RWPE2 (cell line): Measurements from ENCODE around the gene SSU72.
A peak's percentile ranks its signal among the peaks of the same experiment; 100 is the strongest.

Experiments
- ATAC-seq: fragments of 200-7000 bp; cut with Tn5 transposase; 3 replicates; pipeline ENCODE4 v1.9.1; 2021; ENCODE audit warnings: low read depth
- DNase-seq: peaks from one replicate; pipeline ENCODE4 v3.0.0-alpha.2; 2020; ENCODE audit warnings: low spot score
- H3K27ac ChIP-seq: fragments of 450-650 bp; 2 replicates; pipeline ENCODE4 v1.5.1; 2017; ENCODE audit warnings: mild to moderate bottlenecking; ENCODE audit not compliant: poor library complexity, severe bottlenecking
- H3K27me3 ChIP-seq: fragments of 250-450 bp; sonication (Bioruptor Pico); 2 replicates; pipeline ENCODE4 v1.5.1; 2021; ENCODE audit warnings: mild to moderate bottlenecking, moderate library complexity; ENCODE audit not compliant: insufficient read depth, poor library complexity, severe bottlenecking
- H3K36me3 ChIP-seq: fragments of 250-450 bp; sonication (Bioruptor Pico); 2 replicates; pipeline ENCODE4 v1.5.1; 2020; ENCODE audit warnings: low read depth, mild to moderate bottlenecking, moderate library complexity
- H3K4me1 ChIP-seq: fragments of 250-450 bp; sonication (Bioruptor Pico); 2 replicates; pipeline ENCODE4 v1.5.1; 2021; ENCODE audit warnings: mild to moderate bottlenecking, moderate library complexity; ENCODE audit not compliant: insufficient read depth, poor library complexity, severe bottlenecking
- H3K4me3 ChIP-seq: fragments of 250-450 bp; sonication (Bioruptor Pico); 2 replicates; pipeline ENCODE4 v1.5.1; 2021; ENCODE audit warnings: mild to moderate bottlenecking, moderate library complexity; ENCODE audit not compliant: severe bottlenecking
- H3K9me3 ChIP-seq: fragments of 250-450 bp; sonication (Bioruptor Pico); 2 replicates; pipeline ENCODE4 v1.5.1; 2021; ENCODE audit warnings: mild to moderate bottlenecking, moderate library complexity; ENCODE audit not compliant: severe bottlenecking
- TF ChIP-seq, protein P1 (sequence below): fragments of 450-650 bp; IDR thresholded peaks from one replicate; pipeline ENCODE4 v1.5.1; 2017; ENCODE audit warnings: mild to moderate bottlenecking, moderate library complexity; ENCODE audit not compliant: poor library complexity, severe bottlenecking

SSU72 gene

DNA sequence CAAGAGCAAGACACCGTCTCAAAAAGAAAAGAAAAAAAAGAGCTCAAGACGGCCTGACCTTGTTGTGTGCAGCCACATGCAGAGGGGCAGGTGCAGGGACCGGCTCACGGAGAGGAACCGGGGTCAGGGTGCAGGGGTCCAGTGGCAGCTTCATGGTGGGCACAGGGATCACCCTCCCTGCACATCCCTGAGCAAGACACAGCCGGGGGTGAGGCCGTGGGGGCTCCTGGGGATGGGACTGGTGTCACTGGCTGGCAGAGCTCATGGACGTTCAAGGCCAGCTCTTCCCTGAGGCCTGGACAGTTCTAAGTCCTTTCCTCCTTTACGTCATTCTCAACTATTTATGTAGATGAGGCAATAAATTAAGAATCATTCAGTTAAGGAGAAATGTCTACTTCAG is 27.7 kb downstream of the SSU72 start:
- no peak overlapping the region for H3K4me3 ChIP-seq
- no peak overlapping the region for H3K27ac ChIP-seq
- peaks cover 18% of the 10 kb centered on the region for H3K36me3 ChIP-seq
- H3K9me3 ChIP-seq = no peaks in the 10 kb centered on the region
- no peaks in the 10 kb centered on the region for H3K4me1 ChIP-seq
- TF ChIP-seq, protein P1, sequence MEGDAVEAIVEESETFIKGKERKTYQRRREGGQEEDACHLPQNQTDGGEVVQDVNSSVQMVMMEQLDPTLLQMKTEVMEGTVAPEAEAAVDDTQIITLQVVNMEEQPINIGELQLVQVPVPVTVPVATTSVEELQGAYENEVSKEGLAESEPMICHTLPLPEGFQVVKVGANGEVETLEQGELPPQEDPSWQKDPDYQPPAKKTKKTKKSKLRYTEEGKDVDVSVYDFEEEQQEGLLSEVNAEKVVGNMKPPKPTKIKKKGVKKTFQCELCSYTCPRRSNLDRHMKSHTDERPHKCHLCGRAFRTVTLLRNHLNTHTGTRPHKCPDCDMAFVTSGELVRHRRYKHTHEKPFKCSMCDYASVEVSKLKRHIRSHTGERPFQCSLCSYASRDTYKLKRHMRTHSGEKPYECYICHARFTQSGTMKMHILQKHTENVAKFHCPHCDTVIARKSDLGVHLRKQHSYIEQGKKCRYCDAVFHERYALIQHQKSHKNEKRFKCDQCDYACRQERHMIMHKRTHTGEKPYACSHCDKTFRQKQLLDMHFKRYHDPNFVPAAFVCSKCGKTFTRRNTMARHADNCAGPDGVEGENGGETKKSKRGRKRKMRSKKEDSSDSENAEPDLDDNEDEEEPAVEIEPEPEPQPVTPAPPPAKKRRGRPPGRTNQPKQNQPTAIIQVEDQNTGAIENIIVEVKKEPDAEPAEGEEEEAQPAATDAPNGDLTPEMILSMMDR = no peak
- ATAC-seq (no peak), DNase-seq (no peak)
- no peaks in the 10 kb centered on the region for H3K27me3 ChIP-seq

DNA sequence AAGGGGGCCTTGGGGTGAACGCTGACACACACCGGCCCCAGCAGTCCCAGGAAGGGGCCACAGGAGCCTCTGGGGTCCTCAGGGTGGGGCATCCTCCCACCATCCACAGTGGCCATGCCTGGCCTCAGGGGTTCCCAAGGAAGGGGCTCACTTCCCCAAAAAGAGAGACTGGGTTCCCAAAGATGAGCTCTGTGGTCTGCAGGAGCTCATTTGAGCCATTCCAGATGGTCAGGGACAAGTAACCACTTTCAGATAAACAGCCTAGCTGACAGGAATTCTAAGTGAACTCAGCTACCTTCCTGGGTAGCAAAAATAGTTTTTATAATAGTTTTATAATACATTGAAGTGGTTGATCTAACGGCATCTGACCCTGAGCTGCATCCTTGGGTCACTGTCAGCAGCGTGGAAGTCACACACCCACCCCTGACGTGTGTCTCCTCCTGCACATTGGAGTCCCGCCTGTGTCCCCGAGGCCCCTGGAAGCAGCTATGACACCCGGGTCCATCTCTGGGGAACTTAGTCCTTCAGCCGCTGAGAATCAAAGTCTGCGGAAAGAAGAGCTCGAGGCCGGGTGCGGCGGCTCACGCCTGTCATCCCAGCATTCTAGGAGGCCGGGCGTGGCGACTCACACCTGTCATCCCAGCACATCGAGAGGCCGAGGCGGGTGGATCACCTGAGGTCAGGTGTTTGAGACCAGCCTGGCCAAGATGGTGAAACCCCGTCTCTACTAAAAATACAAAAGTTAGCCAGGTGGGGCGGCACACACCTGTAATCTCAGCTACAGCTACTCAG is 28.5 kb downstream of the SSU72 start:
- Histone ChIP-seq H3K9me3 (no peaks in the 10 kb centered on the region), H3K4me3 (no peak overlapping the region), H3K27me3 (no peaks in the 10 kb centered on the region), H3K36me3 (peaks cover 15% of the 10 kb centered on the region), H3K27ac (no peak overlapping the region), H3K4me1 (no peaks in the 10 kb centered on the region)
- DNase-seq (no peak), ATAC-seq (no peak)
- TF ChIP-seq, protein P1 = no peak

DNA sequence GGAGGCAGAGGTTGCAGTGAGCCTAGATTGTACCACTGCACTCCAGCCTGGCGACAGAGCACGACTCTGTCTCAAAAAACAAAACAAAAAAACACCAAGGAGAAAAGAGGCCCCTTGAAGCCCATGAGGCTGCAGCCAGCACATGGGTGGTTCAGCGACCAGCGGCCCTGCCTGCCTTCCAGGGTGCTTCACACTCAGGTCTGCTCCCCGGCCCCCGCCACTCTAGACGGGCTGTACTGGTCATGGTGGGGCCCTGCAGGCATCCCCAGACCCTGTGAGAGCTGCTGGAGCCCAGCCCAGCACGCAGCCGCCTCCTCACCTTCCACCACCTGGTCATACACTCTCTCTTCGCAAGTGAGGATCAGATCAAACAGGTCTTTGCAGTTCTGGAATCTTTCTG is 30.1 kb downstream of the SSU72 start:
- no peaks in the 10 kb centered on the region for H3K27me3 ChIP-seq
- TF ChIP-seq, protein P1 = no peak

DNA sequence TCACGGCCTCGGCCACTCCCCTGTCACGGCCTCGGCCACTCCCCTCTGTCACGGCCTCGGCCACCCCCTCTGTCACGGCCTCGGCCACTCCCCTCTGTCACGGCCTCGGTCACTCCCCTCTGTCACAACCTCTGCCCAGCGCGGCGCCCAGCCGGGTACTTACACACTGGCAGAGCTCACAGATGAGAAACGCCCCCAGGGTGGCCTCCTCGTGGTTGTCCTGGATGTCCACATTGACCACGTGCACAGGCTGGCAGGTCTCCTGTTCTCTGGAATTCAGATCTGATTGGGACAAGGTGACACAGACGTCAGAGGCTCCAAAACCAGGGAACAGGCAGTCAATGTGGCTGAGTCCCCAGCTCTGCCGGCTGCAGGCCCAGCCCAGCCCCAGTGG is 31.0 kb downstream of the SSU72 start:
- no peak overlapping the region for H3K27ac ChIP-seq
- peaks cover 19% of the 10 kb centered on the region for H3K36me3 ChIP-seq
- no peaks in the 10 kb centered on the region for H3K27me3 ChIP-seq
- DNase-seq = peak; percentile 70
- ATAC-seq = no peak
- H3K4me3 ChIP-seq = no peak overlapping the region
- H3K4me1 ChIP-seq = no peaks in the 10 kb centered on the region
- TF ChIP-seq, protein P1 = no peak
- H3K9me3 ChIP-seq = no peaks in the 10 kb centered on the region

More for the DNA sequence above, 30.1 kb downstream of the SSU72 start:
- no peak overlapping the region for H3K4me3 ChIP-seq
- ATAC-seq = no peak
- H3K27ac ChIP-seq = no peak overlapping the region
- no peak for DNase-seq
- H3K9me3 ChIP-seq = no peaks in the 10 kb centered on the region
- peaks cover 19% of the 10 kb centered on the region for H3K36me3 ChIP-seq
- H3K4me1 ChIP-seq = no peaks in the 10 kb centered on the region
